ENCODE measurements around the gene HMOX1.

Gene HMOX1

DNA sequence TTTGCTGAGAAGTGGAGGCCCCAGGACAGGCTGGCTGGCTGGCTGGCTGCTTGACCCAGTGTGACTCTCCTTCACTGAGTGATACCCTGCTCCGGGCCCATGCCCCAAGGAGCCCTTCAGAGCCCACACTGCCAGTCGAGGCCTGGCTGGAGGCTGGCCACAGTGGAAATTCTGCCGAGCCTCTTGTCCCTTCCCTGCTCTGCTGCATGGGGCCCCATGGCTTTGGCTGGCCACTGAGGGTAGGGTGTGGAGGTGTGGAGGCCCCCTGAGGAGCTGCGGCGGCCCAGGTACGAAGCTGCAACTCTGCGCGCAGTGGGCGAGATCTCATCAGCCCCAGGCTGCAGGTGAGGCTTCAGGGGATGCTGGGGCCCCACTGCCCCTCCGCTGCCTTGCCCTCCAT is 33.4 kb upstream of the HMOX1 start:
- TF ChIP-seq, protein P1, sequence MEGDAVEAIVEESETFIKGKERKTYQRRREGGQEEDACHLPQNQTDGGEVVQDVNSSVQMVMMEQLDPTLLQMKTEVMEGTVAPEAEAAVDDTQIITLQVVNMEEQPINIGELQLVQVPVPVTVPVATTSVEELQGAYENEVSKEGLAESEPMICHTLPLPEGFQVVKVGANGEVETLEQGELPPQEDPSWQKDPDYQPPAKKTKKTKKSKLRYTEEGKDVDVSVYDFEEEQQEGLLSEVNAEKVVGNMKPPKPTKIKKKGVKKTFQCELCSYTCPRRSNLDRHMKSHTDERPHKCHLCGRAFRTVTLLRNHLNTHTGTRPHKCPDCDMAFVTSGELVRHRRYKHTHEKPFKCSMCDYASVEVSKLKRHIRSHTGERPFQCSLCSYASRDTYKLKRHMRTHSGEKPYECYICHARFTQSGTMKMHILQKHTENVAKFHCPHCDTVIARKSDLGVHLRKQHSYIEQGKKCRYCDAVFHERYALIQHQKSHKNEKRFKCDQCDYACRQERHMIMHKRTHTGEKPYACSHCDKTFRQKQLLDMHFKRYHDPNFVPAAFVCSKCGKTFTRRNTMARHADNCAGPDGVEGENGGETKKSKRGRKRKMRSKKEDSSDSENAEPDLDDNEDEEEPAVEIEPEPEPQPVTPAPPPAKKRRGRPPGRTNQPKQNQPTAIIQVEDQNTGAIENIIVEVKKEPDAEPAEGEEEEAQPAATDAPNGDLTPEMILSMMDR (IDR thresholded peaks at IDR 0.05) = no peak

DNA sequence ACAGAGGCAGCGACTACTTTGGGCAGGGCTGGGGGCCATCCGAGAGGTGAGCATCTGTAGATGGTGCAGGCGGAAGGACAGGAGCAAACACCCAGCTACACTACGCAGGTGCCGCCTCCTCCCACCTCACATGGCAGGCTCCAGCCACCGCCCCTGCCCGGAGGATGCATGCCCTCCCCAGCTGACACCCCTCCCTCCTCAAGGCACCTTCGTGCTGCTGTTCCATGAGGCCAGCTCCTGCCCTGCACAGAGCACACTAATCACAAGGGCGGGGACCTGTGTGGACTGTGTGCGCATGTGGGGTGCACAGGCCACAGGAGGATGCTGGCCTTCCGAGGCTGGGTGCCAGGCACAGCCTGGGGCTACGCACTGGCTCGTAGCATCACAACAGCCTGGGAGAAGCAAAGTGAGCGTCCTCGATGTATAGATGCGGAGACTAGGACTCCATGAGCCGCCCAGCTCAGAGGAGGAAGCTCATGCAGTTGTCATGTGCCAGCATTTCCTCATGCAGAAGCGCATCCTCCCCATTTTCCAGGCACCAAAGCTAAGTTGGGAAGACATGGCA is 32.8 kb upstream of the HMOX1 start:
- TF ChIP-seq, protein P1 (IDR thresholded peaks at IDR 0.05) = no peak

DNA sequence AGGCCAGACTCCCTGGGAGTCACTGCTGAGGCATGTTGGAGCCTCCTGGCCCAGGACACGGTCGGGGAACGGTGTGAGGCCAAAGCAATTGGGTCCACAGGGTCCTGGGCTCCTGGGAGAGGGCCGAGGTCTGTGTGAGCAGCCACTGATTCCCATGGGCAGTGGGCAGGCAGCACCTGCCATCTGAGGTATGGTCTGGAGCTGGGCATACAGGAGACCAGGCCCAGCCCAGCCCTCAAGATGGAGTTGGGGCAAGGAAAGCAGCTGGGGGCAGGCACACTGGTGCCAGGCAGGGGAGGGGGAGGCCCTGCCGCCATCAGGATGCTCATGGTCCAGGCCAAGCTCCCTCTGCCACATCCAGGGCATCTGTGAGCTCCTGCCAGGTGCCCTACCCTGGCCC is 32.2 kb upstream of the HMOX1 start:
- TF ChIP-seq, protein P1 (IDR thresholded peaks at IDR 0.05) = no peak

DNA sequence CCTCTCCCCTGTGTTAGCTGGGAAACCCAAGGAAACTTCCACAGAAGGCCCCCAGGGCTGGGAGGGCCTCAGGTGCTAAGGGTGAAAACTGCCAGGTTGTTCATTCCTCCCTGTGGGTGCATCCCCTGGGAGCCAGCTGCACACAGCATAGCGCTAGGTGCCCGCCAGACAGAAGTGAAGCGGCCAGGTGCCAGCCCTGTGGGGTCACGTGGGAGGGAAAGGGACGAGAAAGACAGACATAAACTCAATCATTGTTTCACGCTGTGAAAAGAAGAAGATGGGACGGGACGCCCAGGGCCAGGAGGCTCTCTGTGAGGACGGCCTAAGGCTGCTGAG is 31.6 kb upstream of the HMOX1 start:
- TF ChIP-seq, protein P1 (IDR thresholded peaks at IDR 0.05) = no peak

DNA sequence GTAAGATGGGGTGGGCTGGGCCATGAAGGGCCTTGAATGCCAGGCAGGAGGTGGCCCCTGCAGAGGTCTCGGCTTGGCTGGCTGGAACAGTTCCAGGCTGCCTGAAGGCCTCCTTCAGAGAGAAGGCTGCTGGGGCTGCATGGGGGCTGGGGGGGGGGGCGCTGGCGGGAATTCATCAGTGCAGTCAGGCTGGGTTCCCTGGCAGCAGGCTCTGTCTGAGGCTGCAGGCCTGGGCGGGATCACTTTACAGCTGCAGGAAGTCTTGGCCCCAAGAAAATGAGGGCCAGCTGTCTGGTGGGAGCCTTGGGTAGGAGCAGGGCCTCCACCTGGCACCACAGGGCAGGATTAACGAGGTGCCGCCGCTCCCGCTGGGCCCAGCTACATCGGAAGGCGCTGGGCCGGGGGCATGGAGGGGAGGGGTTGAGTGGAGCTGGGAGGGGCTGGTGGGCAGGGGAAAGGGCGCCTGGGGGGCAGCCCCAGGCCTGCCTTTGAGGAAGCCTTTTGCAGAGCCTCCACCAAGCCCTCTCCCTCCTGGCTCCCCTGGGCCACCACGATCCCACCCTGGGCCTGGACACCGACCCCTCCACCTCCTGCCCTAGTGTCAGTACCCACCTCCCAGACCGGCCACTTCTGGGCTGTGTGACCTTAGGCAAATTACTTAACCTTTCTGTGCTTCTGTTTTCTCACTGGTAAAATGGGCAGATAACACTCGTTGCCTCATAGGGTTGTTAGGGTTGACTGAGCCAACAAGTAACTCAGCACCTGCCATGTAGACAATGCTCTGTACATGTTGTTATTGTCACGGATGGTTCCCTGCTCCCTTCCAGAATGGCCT is 31.0 kb upstream of the HMOX1 start:
- TF ChIP-seq, protein P1 (IDR thresholded peaks at IDR 0.05) = no peak

DNA sequence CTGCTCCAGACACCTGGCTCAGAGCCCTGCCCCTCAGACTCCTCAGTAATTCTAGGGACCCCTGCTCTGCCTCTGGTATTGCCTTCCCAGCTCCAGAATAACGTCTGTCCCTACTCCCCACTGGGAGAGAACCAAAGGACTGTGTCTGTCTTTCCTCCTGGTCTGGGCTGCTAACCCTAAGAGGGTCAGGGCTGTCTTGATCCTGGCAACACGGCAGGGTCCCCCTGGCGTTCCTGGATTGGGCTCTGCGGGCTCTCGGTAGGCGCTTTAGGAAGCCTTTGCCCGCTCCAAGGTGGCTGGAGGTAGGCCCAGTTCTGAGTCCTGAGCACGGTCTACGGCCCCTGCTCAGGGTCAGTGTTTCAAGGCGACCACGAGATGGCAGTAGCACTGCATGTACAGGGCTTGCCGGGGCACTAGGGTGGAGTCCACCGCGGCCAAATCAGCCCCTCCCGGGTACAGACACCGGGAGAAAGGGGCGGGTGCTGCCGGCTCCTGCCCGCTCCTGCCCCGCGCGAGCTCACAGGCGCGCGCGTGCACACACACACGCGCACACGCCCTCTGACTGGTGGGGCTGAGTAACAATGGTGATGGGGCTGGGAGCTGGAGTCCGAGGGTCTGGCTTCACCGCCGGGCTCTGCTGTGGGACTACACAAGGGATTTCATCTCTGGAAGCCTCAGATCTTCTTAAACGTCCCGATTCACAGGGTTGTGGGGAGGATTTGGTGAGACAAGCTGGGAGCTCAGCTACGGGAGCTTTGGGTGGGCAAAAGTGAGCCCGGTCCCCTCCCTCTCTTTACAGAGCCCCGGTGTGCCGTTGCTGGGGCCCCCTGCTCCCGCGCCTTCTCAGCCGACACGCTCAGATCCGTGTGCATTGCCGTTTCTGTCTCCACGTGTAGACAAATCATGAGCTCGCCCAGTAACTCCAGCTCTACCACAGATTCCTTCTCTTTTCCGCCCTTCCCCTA is 30.1 kb upstream of the HMOX1 start:
- TF ChIP-seq, protein P1 (IDR thresholded peaks at IDR 0.05) = peak; percentile 82
